GM19328 (cell line): ENCODE data around the gene TMEM176A.
"Not testable (repeated sequence)": the region's sequence is repeated elsewhere in the genome, so short reads cannot be mapped to it uniquely, and the experiment has no call there.

Experiments used
- ATAC-seq: cut with Tn5 transposase; IDR thresholded peaks from one replicate; pipeline ENCODE4 v1.9.1; 2021; ENCODE audit warnings: mild to moderate bottlenecking, moderate library complexity; ENCODE audit not compliant: unreplicated experiment

The TMEM176A gene

DNA sequence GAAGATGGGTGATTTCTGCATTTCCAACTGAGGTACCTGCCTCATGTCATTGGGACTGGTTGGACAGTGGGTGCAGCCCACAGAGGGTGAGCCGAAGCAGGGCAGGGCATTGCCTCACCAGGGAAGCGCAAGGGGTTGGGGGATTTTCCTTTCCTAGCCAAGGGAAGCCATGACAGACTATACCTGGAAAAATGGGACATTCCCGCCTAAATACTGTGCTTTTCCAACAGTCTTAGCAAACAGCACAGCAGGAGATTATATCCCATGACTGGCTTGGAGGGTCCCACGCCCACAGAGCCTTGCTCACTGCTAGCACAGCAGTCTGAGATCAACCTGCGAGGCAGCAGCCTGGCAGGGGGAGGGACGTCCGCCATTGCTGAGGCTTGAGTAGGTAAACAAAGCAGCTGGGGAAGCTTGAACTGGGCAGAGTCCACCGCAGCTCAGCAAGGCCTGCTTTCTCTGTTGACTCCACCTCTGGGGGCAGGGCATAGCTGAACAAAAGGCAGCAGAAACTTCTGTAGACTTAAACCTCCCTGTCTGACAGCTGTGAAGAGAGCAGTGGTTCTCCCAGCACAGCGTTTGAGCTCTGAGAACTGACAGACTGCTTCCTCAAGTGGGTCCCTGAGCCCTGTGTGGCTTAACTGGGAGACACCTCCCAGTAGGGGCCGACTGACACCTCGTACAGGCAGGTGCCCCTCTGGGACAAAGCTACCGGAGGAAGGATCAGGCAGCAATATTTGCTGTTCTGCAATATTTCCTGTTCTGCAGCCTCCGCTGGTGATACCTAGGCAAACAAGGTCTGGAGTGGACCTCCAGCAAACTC lies 7.3 kb downstream of the TMEM176A start:
- not testable (repeated sequence) for ATAC-seq

GRCh38 chr7:150814328-150815001 lies 13.9 kb downstream of the TMEM176A start:
- no peak for ATAC-seq

GRCh38 chr7:150818971-150819370 lies 18.4 kb downstream of the TMEM176A start:
- ATAC-seq: no peak

DNA sequence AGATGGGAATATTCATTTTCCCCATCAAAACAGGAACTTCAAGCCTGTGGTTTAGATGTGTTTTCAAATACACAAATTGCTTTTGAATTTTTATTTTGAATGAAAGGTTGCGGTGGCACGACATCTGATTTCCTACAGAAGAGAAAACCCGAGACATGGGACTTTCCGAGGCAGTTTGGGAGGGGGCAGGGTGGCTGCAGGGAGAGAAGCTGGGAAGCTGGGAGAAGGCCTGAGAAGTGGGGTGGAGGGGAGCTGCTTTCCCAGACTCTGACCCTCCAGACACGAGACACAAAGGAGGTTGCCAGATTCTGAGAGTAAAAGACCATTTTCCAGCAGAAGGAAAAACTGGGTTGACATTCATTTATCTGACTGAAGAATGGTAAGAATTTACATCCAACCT lies 19.6 kb downstream of the TMEM176A start:
- no peak for ATAC-seq

GRCh38 chr7:150820578-150821198 lies 20.1 kb downstream of the TMEM176A start:
- no peak for ATAC-seq

GRCh38 chr7:150823043-150823442 lies 22.5 kb downstream of the TMEM176A start:
- ATAC-seq: no peak

DNA sequence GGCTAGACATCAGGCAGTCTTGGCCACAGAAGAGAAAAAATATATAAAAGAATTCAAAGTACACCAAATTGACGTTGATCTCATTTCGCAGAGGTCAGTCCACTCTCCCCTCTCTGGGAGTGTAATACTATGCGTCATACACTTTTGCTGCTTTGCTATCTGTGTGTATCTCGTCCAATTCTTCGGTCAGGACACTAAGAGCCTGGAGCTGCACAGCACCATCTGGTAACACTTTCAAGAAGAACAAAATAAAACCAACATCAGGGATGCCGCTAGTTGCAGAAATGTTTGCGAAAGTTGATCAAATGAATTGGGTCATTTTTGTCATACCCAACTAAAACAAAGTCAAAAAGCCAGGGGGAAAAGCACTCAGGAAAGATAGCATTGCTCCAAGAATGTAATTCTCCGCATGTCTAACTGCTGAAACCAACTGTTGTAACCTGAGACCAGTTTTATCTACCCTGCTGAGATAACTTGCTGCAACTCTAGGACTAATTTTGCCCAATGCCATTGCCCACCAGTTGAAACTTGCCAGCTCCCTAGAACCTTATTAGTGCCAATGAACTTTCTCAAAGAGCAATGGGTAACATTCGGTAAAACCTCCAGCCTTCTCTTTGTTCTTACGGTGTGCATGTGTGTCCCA lies 23.0 kb downstream of the TMEM176A start:
- no peak for ATAC-seq

DNA sequence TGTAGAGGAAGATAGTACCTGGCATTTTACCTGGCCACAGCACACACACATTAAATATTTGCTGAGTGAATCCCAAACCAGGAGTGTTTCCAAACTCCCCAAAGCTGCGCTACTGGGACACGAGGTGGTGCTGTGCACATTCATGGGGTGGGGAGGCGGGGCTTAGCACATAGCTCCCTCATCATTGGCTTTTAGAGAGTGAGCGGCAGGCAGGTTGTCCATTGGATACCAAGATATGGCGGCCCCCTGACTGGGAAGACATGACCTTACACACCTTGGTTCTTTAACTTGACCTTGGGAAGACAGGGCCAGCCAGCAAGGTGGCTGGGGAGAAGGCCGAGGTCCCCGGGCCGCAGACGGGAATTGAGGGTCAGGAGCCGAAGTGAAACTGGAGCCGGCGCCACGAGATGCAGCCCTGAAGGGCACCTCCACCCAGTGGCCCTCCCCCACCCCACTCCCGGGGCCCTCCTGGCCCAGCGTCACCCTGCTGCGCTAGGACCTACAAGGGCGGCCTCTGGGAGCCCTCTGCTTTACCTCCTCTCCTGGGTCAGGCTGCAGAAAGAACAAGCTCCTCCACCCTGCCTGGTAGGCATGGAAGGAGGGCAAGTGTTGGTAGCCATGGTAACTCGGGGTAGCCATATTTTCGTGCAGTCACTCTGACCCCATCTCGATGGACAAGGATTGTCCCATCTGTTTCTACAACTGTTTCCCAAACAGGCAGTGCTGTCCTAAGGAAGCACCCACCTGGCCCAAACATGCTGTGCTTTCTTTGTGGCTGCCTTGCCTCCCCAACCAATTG lies 24.0 kb downstream of the TMEM176A start:
- ATAC-seq: no peak

GRCh38 chr7:150826061-150826849 lies 25.7 kb downstream of the TMEM176A start:
- no peak for ATAC-seq

DNA sequence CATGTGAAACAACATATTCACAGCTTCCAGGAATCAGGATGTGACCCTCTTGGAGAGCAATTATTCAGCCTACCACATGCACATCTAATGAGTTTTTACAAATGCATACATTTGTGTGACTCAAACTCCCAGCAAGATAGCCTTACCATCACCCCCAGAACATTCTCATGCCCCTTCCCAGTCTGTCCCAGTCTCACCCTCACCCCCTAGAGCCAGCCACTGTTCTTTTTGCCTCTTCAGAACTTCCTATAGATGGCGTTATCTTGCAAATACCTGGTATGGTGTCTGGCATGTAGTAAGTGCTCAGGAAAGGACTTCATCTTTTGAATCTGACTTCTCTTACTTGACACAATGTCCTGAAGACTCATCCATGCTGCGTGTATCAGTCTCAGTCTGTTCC lies 27.8 kb downstream of the TMEM176A start:
- ATAC-seq: no peak

GRCh38 chr7:150829426-150829825 lies 28.9 kb downstream of the TMEM176A start:
- ATAC-seq: no peak

DNA sequence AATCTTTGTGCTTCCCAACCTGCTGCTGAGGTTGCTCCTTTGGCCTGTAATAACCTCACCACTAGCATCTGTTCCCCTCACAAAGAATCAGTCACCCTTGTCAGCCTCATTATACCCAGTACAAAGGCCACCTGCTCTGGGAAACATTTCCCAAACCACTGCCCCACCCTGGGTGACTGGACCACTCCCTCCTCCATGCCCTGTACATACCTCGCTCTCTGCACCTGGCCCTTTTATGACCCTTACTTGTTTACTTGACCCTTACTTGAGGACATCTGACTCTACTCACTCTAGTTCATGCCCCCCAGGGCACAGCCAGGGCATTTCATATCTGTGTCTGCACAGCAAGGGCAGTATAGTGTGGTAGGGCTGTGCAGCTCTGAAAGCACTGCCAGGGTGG lies 30.4 kb downstream of the TMEM176A start:
- no peak for ATAC-seq

DNA sequence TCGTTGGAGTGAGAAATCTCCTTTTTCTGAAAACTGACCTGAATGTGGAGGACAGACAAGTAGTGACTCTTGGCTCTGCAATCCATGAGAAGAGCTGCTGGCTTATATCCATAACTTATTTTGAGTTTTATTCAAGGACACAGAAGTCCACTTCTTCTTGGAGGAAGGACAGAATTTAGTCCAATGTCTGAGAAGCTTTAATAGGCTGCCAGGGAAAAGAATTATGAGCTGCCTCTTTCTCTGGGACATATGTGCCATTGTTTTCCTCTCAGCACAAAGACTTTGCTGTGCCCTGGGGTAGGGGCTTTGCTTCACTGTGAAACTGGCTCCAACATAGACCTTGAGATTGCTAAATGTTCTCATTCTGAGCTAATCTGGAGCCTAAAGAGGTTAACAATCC lies 31.3 kb downstream of the TMEM176A start:
- no peak for ATAC-seq

DNA sequence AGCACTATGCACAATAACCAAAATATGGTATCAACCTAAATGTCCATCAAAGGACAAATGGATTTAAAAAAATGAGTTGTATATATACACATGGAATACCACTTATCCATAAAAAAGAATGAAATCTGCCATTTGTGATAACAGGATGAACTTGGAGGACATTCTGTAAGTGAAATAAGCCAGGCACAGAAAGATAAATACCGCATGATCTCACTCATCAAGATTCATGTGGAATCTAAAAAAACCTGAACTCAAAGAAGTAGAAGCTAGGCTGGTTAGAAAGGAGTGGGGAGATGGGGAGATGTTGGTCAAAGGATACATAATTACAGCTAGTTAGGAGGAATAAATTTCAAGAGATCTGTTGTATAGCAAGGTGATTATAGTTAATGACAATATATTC lies 34.5 kb downstream of the TMEM176A start:
- ATAC-seq: no peak

DNA sequence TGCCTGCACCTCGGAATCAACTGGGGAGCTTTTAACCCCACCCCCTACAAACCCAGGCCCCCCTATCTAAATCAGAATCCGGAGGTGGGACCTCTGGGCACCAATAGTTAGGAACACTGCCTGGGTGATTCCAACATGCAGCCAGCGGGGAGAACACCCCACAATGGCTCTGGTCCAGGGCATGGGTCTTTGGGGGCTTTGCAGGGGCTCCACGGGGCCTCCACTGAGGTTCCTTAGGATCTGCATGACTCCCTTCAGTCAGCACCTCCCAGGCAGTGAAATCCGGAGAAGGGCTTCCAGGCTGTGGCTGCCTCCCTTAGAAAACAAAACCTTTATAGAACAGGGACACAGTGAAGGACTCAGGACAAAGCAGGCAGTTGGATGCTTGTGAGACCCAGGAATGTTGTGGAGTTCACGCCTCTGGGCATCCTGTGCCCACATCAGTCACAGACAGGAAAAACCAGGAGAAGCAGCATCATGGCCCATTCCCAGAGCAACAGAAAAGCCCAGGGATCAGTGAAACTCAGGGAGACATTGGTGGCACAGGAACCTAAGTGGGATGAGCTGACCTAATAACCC lies 35.2 kb downstream of the TMEM176A start:
- no peak for ATAC-seq

- ATAC-seq: no peak
Measured at GRCh38 chr7:150838965-150839650, 38.5 kb downstream of the TMEM176A start.

- no peak for ATAC-seq
Measured at GRCh38 chr7:150842018-150842417, 41.4 kb downstream of the TMEM176A start.

DNA sequence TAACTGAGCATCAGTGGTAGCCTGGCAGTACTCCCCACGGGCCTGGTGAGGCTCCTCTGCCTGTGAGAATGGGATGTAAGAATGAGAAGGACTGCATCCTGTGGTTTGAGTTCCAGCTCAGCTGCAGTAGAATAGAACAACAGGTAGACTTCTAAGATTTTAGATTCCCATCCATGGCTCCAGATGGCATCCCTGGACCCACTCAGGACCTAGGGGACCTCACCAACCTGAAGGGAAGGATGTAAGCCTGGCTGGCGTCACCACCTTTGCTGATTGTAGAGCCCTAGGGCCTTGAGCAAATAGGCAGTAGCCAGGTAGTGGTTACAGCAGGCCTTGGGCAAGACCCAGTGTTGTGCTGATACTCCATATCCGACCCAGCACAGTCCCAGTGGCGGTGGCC lies 42.1 kb downstream of the TMEM176A start:
- no peak for ATAC-seq

DNA sequence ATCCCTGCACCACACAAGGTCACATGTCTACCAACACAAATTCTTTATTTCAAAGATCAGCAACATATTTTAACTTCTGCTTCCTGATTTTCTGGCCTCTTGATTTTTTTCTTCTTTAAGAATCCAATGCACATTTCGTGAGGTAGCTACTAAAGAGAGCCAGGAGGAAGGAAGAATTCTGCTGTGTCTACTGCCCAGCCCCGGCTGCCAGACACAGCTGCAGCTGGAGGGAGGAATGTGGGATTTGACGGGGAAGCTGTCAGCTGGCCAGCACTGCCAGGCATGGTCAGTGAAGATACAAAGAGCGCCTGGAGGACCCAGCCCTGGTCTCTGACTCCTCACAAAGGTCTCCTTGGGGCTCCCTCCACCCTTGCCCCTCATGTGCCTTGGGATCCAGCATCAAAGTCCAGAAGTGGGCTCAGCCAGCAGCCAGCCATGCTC lies 44.9 kb downstream of the TMEM176A start:
- ATAC-seq: no peak
